ENCODE measurements around the gene SIPA1L3.
"Not testable (repeated sequence)": the region's sequence is repeated elsewhere in the genome, so short reads cannot be mapped to it uniquely, and the experiment has no call there.

The SIPA1L3 gene

GRCh38 chr19:38047049-38047438, 140.0 kb downstream of the SIPA1L3 start:
- DNase-seq, result no peak

DNA sequence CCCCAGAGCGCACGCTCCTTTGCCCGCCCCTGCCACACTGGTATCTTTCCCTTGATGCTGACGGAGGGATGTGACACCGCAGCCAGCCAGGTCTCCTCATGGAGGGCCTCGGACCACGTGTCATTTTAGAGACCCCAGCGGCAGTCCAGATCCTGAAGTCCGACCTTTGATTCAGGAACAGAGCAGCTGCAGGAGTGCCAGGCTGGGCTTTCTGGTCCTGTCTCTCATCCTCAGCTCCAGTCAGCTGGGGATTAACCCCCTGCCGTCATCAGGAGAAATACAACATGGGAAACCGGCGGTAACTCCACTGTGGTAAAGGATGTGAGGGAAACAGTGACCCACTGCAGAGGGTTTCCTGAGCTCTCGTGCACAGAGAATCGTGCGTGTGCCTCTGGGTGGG, 140.6 kb downstream of the SIPA1L3 start:
- DNase-seq, result no peak

GRCh38 chr19:38049105-38049649, 142.2 kb downstream of the SIPA1L3 start:
- no peak for DNase-seq

DNA sequence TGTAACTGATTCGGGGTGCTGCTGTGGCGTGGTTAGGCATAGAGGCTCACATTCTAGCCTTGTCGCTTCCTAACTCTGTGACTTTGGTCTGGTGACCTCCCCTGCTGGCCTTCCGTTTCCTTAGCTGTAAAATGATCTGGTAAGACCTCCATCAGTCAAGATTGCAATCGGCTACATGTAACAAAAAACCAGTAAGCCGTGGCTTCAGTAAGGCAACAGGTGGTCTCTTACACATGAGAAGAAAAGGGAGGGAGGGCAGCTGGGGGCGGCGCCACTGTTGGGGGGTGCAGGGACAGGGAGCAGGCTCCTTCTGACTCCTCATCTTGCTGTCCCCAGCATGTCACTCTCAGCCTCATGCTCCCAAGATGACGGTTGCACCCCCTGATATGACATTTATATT, 148.0 kb downstream of the SIPA1L3 start:
- no peak for DNase-seq

DNA sequence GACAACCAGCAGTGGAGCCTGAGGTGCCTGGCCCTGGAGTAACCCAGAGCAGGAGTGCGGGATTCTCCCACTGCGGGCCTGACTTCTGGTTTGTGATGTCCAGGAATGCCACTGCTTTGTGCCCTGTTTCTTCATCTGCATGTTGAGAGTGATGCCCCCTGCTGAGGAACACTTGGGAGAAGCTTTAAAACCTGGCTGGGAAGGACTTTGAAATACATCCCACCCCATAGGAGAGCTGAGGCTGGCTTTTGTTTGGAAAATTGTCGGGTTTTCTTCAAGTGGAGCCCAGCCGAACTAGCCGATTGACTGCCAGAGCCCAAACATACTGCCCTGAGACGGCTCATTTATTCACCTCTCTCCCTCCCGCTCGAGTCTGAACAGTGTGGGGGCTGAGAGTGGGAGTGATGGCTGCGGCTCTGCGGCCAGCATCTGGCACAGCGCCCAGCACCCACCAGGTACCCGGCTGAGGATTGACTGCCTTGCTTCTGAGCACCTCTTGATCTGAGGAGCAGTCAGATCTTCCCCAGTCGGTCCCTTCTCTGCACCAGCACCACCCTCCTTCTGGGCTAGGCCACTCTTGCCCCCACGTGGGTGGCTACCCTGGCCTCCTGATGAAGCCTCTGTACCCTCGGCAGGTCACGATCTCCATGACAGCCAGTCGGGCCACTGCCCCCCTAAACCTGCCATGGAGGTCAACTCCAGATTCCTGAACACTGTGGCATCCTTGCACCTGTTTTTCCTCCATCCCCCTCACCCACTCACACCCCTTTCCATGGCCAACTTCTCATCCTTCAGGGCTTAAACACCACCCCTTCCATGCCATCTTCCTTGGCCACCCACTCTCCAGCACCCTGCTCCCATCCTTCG, 148.9 kb downstream of the SIPA1L3 start:
- DNase-seq, result no peak

GRCh38 chr19:38056646-38057045, 149.6 kb downstream of the SIPA1L3 start:
- no peak for DNase-seq

DNA sequence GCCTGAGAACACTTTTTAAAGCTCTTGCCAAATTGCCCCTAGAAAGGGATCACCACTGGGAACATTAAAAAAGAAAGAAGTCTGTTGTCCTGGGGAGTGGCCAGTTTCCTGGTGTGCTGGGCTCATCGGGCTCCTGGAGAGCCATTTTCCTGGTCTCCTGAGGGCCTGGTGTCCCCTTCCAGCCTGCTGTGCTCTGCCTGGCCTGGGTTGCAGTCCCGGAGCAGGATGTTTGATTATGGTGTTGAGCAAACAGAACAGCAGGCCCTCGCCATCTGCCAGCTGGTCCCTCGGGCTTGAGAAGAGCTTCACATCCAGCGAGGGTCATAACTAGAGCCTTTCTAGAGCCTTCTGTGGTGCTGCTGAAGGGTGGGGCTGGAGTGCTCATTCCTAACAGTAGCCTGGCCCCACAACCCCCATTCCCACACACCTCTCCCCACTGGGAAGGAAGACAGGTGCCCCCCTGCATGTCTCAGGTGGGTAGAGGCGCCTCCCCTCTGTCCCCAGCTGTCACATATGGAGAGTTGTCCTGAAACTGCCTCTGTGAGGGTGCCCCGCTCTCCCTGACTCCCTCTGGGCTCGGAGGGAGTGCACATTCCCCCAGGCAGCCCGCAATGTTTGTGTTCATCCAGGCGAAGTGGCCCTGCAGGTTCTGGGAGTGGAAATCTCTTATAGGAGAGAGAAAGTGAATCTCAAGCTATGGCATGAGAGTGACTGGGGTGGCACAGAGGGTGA, 151.1 kb downstream of the SIPA1L3 start:
- DNase-seq, result no peak

GRCh38 chr19:38059897-38060296, 152.9 kb downstream of the SIPA1L3 start:
- DNase-seq, result no peak

- DNase-seq, result no peak
Observed at GRCh38 chr19:38060331-38060730, 153.3 kb downstream of the SIPA1L3 start.

DNA sequence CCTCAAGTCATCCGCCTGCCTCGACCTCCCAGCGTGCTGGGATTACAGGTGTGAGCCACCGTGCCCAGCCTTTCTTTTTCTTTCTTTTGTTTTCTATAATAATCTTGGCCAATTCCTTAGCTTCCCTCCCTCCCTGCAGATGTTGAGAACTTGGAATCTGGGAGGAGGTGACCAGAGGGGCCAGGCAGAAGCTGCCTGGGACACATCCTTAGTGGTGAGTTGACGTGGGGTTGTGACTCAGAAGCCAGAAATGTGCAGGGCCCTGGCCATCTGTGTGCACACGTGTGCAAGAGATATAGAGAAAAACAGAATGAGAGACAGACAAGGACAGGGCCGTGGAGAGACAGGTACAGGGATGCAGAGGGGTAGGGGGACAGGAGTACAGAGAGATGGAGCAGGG, 154.3 kb downstream of the SIPA1L3 start:
- DNase-seq, result peak in 1 of 2 experiments; percentile 43

DNA sequence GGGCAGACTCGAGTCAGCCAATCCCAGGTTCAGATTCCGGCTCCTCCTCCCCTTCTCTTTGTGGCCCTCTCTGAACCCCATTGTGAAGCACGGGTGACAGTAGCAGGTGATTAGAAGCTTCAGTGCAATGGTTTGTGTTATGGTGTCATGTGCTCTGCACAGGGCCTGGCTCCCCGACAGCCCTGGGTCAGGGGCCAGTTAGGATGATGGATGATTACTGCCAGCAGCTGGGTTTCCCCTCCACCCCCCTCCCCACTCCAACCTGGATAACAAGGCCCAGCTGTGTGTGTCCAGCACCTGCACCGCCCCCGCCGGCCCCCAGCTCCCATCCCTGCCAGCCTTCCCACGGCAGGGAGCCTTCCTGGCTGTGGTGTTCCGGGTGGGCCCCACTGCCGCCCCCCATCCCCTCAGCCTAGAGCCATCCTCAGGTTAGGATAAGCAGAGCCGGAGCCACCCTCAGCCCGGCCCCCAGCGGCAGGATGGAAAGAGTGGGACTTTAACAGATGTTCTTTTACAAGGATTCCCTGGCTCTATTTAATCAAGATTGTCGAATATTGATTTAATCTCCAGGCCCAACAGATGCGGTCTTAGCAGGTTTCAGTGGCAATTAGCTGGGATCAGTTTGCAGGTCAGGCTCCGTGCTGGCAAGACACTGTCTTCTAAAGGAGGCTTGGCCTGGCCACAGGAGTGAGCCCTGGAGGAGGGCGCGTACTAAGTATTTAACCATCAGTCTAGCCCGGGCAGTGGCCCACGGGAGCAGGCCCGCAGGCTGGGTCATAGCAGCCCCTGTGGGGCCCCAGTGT, 156.2 kb downstream of the SIPA1L3 start:
- no peak for DNase-seq

DNA sequence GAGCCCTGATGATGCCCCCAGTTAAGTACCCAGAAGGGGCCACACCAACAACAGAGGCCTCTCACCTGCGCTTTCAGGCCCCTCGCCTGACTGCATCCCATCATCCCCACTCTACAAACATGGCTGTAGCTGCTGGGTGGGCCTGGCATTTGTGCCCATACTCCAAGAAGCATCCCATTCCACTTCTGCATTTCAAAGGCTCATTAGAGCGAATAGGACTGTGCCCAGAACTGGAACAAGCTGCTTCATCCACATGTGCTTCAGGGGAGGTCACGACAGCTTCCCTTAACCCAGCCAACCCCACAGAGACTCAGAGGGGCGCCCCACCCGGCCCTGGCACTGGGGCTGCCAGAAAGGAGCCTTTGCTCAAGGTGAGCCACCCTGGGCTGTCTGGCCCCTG, 156.9 kb downstream of the SIPA1L3 start:
- no peak for DNase-seq

- DNase-seq, result no peak
Observed at GRCh38 chr19:38064661-38065425, 157.8 kb downstream of the SIPA1L3 start.

GRCh38 chr19:38065775-38066174, 158.8 kb downstream of the SIPA1L3 start:
- not testable (repeated sequence) for DNase-seq

GRCh38 chr19:38068826-38069225, 161.8 kb downstream of the SIPA1L3 start:
- DNase-seq, result no peak

DNA sequence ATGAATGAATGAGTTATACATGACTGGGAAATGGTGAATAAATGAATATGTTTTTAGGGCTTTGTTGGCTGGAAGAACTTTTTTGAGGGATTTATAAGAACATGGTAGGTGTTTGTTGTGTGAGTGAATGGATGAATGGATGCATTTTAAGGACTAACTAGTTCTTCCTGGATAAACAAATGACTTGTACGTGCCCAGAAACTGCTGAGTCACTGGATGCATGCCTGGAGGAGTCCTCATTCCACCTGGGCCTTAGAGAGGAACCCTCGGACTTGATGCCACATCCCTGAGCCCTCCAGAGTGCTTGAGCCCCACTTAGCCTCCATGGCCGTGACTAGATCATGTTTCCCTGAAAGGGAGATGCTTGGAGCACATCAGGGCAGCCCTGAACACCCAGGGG, 163.6 kb downstream of the SIPA1L3 start:
- DNase-seq, result no peak

DNA sequence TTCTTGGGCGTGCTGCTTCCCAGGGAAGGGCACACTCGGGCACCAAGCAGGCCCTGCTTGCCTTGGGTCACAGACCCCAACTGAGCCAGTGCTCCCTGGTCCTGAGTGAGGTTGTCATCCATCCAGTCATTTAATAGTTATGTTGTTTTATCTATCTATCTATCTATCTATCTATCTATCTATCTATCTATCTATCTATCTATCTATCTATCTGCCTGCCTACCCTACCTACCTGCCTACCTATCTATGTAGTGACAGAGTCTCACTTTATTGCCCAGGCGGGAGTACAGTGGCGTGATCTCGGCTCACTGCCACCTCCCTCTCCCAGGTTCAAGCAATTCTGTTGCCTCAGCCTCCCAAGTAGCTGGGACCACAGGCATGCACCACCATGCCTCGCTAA, 164.0 kb downstream of the SIPA1L3 start:
- DNase-seq, result not testable (repeated sequence)

GRCh38 chr19:38071647-38072046, 164.6 kb downstream of the SIPA1L3 start:
- no peak for DNase-seq

GRCh38 chr19:38072776-38073750, 166.1 kb downstream of the SIPA1L3 start:
- DNase-seq, result no peak

DNA sequence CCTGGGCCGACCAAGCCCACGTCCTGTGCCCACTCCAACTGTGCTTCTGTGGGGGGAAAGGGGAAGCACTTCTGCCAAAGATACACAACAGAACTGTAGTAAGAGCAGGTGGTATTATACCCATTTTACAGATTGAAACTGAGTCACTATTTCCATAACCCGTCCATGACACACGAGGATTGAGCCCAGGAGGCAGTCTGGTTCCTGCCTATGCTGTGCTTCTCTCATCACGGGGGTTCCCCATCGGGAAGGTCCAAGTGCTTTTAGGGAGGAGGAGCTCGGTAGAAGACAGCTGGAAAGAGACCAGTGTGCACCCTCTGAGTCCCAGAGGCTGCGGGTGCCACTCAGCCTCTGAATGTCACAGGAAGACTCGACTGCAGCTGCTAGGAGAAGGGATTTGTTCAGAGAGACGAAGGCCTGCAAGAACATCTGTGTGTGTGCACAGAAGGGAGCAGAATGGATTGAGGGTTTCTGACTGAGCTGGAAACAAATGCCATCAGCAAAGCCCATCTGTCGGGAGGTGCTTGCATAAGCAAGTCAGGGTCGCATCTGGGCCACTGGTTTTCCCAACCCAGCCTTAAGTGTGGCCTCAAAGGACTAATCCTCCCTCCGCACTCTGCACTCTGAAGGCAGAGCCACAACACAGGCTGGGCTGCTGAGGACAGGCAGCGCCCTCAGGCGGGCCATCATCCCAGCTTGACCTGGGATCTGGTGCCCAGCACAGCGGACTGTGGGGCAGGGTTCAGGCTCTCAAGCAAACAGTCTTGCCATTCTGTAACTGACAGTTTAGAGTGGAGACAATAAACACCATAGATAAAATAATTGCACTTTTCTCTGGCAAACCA, 167.1 kb downstream of the SIPA1L3 start:
- no peak for DNase-seq

Measured in SW 1271 (cell line).